Measurements from ENCODE around the gene TTYH2.
"Not testable (repeated sequence)": the region's sequence is repeated elsewhere in the genome, so short reads cannot be mapped to it uniquely, and the experiment has no call there.

TTYH2 gene

GRCh38 chr17:74240618-74241205, 27.3 kb downstream of the TTYH2 start:
- no peak for DNase-seq

GRCh38 chr17:74241431-74241830, 28.1 kb downstream of the TTYH2 start:
- no peak for DNase-seq

DNA sequence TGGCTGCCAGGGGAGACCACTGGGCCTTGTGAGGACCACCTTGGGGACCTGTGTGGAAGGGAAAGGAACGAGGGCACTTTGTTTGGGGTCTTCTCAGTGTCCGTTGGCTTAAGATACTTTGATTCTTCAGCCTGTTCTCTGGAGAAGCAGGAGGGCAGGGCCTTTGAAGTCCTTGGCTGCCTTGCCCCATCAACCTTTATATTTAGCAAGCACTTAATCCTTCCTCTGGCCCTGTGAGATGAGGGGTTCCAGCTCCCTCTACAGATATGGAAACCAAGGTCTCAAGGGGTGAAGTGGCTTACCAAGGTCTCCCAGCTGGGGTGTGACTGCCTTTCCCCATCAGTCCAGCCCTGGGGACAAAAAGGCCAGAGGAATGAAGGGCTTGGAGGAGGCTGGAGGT, 28.5 kb downstream of the TTYH2 start:
- DNase-seq: no peak

DNA sequence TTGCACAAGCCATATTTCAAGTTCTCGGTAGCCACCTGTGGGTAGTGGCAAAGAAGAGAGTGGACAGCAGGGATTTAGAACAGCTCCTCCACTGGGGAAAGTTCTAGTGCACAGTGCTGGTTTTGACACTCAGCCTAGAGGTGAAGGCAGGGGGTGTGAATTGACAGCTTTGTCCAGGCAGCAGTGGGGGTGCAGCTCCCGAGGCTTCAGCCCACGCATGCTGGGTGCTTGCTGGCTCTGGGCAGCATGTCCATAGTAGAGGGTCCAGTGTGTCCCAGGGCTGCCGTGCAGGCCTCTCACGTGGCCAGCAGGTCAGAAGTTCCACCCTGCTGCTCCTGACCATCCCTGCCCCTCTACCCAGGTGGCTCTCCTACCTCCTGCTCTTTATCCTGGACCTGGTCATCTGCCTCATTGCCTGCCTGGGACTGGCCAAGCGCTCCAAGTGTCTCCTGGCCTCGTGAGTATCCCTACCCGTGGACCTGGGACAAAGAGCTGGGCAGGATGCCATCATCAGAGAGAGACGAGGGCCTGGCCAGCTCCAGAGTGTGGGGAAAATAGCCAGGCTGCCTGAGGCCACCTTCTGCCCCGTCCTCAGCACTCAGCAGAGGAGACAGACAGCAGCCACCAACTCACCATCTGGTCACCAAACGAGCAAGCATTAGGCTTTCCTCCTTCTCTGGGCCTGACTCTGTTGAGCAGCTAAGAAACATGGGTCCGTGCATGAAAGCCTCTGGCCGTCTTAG, 29.8 kb downstream of the TTYH2 start:
- DNase-seq: no peak

- no peak for DNase-seq
Measured at GRCh38 chr17:74244128-74244527, 30.8 kb downstream of the TTYH2 start.

- DNase-seq: no peak
Measured at GRCh38 chr17:74244548-74244947, 31.2 kb downstream of the TTYH2 start.

DNA sequence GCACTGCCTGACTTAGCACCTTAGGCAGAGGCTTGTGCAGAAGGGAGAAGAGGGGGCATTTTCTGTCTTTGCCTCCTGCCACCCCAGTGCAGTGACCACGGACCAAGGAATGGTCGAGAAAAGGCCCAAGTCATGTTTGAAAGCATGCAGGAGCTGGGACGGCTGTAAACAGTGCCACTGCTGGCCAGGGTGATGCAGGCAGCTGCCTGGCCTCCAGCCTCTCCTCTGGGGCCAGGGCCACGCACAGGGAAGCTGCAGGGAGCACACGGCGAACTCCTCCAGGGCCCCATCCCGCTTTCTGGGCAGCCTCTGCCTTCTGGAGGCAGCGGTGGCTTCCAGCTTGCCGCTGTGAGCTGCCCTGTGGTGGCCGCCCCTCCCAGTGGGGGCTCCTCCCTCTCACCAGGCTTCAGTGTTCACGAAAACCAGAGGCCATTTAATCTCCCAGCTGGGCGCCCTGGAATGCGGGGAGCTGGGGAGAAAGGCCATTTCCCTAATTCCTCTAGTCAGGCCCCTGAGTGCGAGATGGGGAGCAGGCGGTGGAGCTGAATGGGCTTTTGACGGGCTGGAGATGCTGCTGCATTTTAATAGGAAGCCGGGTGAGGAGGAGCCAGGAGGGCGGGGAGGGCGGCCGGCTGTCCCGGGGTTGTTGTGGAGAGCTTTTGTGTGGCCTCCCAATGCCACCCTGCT, 31.9 kb downstream of the TTYH2 start:
- DNase-seq: no peak

DNA sequence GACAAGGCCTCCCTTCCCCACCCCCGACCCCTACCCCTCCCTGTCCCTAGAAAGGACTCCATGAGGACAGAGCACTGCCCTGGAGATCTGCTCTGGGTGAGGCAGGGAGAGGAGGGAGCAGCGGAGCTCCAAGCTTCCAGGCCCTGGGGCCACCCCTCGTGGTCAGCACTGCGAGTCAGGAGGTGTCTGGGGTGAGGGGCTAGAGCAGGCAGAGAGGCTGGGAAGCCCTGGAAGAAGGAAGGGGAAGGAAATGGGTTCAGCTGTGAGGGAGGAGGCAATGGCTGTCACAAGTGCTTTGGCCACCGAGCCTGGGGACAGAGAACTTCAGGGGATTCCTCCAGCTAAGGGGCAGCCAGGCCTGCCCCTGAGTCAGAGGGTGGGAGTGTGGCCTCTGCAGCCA, 32.5 kb downstream of the TTYH2 start:
- no peak for DNase-seq

GRCh38 chr17:74249590-74250270, 36.4 kb downstream of the TTYH2 start:
- DNase-seq: no peak

GRCh38 chr17:74250324-74250995, 37.1 kb downstream of the TTYH2 start:
- no peak for DNase-seq

DNA sequence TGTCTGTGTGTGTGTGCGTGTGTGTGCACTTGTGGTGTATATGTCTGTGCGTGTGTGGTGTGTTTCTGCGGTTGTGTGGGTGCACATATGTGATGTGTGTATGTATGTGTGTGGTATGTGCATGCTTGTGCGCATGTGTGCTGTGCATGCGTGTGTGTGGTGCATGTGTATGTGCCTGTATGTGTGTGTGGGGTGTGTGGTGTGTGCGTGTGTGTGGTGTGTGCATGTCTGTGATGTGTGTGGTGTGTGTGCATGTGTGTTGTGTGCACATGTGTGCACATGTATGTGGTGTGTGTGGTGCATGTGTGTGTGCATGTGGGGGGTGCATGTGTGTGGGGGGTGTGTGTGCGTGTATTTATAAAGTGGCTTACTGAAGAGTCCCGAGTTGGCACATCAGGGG, 37.7 kb downstream of the TTYH2 start:
- DNase-seq: no peak

DNA sequence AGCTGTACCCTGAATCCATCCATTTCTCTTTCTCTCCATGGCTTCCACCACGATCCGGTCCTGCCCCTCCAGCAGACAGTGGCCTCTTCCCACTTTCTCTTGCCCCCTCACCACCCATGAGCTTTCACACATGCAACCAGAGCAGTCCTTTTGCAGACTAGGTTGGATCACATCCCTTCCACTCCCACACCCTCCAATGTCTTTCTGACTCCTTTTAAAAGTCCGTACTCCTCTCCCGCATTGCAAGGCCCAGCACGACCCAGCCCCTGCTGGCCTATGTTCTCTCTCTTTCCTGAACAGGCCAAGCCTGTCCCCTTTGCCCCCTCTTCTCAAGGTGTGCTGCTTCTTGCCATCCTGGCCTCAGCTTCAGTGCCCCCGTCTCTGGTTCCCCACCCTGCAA, 38.2 kb downstream of the TTYH2 start:
- no peak for DNase-seq

GRCh38 chr17:74252211-74252610, 38.8 kb downstream of the TTYH2 start:
- no peak for DNase-seq

GRCh38 chr17:74253036-74253435, 39.7 kb downstream of the TTYH2 start:
- no peak for DNase-seq

- DNase-seq: no peak
Measured at GRCh38 chr17:74257311-74257710, 43.9 kb downstream of the TTYH2 start.

- DNase-seq: no peak
Measured at GRCh38 chr17:74259667-74260524, 46.5 kb downstream of the TTYH2 start.

- no peak for DNase-seq
Measured at GRCh38 chr17:74260525-74260850, 47.1 kb downstream of the TTYH2 start.

DNA sequence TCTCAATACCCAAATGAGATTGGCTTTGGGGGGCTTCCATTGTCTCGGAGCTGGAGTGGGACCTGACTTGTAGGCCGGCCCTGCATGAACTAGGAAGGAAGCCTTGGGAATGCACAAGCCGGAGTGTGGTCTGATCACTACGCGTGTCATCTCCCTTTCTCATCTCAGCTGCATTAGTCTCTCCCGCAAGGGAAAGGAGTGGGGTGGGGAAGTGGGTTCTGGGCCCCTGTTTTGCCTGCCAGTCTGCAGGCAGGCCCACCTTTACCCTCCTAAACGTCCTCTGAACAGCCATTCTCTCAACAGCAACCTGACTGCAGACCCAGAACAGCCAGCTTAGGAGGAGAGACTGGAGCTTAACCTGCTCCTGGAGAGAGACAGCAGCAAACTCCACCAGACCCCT, 49.2 kb downstream of the TTYH2 start:
- DNase-seq: no peak

GRCh38 chr17:74267054-74267453, 53.7 kb downstream of the TTYH2 start:
- DNase-seq: not testable (repeated sequence)

GRCh38 chr17:74267579-74267978, 54.2 kb downstream of the TTYH2 start:
- DNase-seq: no peak

GRCh38 chr17:74267987-74268499, 54.7 kb downstream of the TTYH2 start:
- DNase-seq: peak; percentile 17

DNA sequence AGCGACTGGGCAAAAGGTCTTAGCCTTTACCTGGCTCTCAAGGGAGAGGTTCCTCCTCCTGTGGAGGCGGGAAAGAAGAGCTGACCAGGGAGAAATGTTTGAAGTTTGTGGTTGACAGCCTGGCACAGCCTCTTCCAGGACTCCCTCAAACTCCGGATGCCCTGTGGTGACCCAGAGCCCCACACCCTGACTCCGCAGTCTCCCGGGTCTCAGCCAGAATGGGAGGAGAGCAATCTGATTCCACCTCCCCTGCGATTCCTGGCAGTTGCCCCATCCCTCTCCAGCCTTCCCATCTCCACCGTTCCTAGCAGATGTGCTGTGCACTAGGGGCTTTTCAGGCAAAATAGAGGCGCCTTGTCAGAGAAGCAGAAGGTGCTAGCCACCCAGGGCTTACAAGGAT, 55.2 kb downstream of the TTYH2 start:
- no peak for DNase-seq
